H1 (cell line): ENCODE data around the gene GRIK4. TPM values are rescaled to one million over a fixed set of nuclear protein-coding genes. Genes with fewer than 3 reads are reported as not detected.

Experiments used
- CREB1 ChIP-seq: IDR thresholded peaks from 2 replicates; pipeline ENCODE4 v1.6.1; 2012; ENCODE audit warnings: inconsistent platforms
- EGR1 ChIP-seq: IDR thresholded peaks from 2 replicates; pipeline ENCODE4 v1.6.1; 2011; ENCODE audit warnings: low read depth, low read length, borderline replicate concordance
- NANOG ChIP-seq: IDR thresholded peaks from 2 replicates; pipeline ENCODE4 v1.6.1; 2011; ENCODE audit warnings: low read length, low read depth, mild to moderate bottlenecking, inconsistent platforms; ENCODE audit not compliant: insufficient read depth, poor library complexity, severe bottlenecking
- NRF1 ChIP-seq: IDR thresholded peaks from 2 replicates; pipeline ENCODE4 v1.6.1; 2011; ENCODE audit warnings: mild to moderate bottlenecking, low read depth, low read length, improper control_type of control experiment
- polyA plus RNA-seq, 7 experiments: library from polyadenylated mRNA; depleted of rRNA in 3 of 7; stranded (reverse) in 5 of 7; unstranded in 2 of 7; fragments of >200 nt in 5 of 7; fragments of 200-250 nt in 2 of 7; gene quantifications; 1 replicate in 5 of 7; 2 replicates in 1 of 7; 4 replicates in 1 of 7; pipeline versions ENCODE4 v1.2.1 to v1.2.3, GENCODE V29; 2011 to 2013; ENCODE audit warnings: missing spikeins in 2 of 7, mixed read lengths in 2 of 7
- total RNA-seq: library from RNA; stranded (reverse); fragmentation: NEBNext Ultra II Directional; extraction: Animal tissue kit (Norgen Biotek cat#: 25700); gene quantifications from 2 replicates; pipeline ENCODE4 v1.2.1, GENCODE V29; 2021
- TF ChIP-seq, protein P1 (sequence below): IDR thresholded peaks from 2 replicates; pipeline ENCODE4 v1.6.1; 2011; ENCODE audit warnings: low read length, improper control_type of control experiment

GRIK4 gene
- total and polyA plus RNA-seq, 2 of the 8 experiments (the other 6 are each of a cell fraction or from before 2014, with no cell fraction given), result 1.2 to 2.9 TPM

- no peak for TF ChIP-seq NANOG
- TF ChIP-seq, protein P1, sequence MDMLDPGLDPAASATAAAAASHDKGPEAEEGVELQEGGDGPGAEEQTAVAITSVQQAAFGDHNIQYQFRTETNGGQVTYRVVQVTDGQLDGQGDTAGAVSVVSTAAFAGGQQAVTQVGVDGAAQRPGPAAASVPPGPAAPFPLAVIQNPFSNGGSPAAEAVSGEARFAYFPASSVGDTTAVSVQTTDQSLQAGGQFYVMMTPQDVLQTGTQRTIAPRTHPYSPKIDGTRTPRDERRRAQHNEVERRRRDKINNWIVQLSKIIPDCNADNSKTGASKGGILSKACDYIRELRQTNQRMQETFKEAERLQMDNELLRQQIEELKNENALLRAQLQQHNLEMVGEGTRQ, result no peak
- TF ChIP-seq EGR1, result no peak
- no peak for TF ChIP-seq NRF1
- TF ChIP-seq CREB1, result no peak
Measured at GRCh38 chr11:120717042-120717441, 205.5 kb downstream of the GRIK4 start (continued).
